HG03196 (cell line): Measurements from ENCODE around the gene SH2D3A.
"Not testable (repeated sequence)": the region's sequence is repeated elsewhere in the genome, so short reads cannot be mapped to it uniquely, and the experiment has no call there.

Experiments used
- ATAC-seq: cut with Tn5 transposase; IDR thresholded peaks from one replicate; pipeline ENCODE4 v1.9.1; 2021; ENCODE audit not compliant: unreplicated experiment

The SH2D3A gene

GRCh38 chr19:6790194-6791128, 23.2 kb upstream of the SH2D3A start:
- no peak for ATAC-seq

GRCh38 chr19:6788896-6789295, 21.7 kb upstream of the SH2D3A start:
- no peak for ATAC-seq

GRCh38 chr19:6787393-6787792, 20.2 kb upstream of the SH2D3A start:
- no peak for ATAC-seq

- no peak for ATAC-seq
These were observed 12.0 kb upstream of the SH2D3A start for GRCh38 chr19:6779206-6779605.

- no peak for ATAC-seq
These were observed 11.2 kb upstream of the SH2D3A start for GRCh38 chr19:6778386-6778785.

GRCh38 chr19:6777434-6777833, 10.2 kb upstream of the SH2D3A start:
- ATAC-seq: no peak

- no peak for ATAC-seq
These were observed 9.8 kb upstream of the SH2D3A start for GRCh38 chr19:6776999-6777398.

- not testable (repeated sequence) for ATAC-seq
These were observed 8.8 kb upstream of the SH2D3A start for GRCh38 chr19:6776045-6776444.

- no peak for ATAC-seq
These were observed 7.8 kb upstream of the SH2D3A start for GRCh38 chr19:6774821-6775707.

GRCh38 chr19:6773323-6773931, 6.2 kb upstream of the SH2D3A start:
- no peak for ATAC-seq

GRCh38 chr19:6772866-6773322, 5.7 kb upstream of the SH2D3A start:
- ATAC-seq: no peak

- no peak for ATAC-seq
These were observed 5.0 kb upstream of the SH2D3A start, which contains the start of gene VAV1 for GRCh38 chr19:6772028-6772865. Gene VAV1 (plus strand): TSS chr19:6772708. CDS start chr19:6772808, 100 bp downstream.

- not testable (repeated sequence) for ATAC-seq
These were observed 4.4 kb upstream of the SH2D3A start for GRCh38 chr19:6771648-6772027.

- ATAC-seq: no peak
These were observed 1.9 kb upstream of the SH2D3A start for GRCh38 chr19:6769006-6769619.

GRCh38 chr19:6768236-6768785, 1.1 kb upstream of the SH2D3A start:
- no peak for ATAC-seq

- peak; percentile 19 for ATAC-seq
These were observed 216 bp downstream of the SH2D3A start for GRCh38 chr19:6767081-6767356.

GRCh38 chr19:6766357-6767080, 716 bp downstream of the SH2D3A start:
- no peak for ATAC-seq

- ATAC-seq: no peak
These were observed 1.4 kb downstream of the SH2D3A start for GRCh38 chr19:6765738-6766356.
